ENCODE measurements around the gene BICDL1.
"Not testable (repeated sequence)": the region's sequence is repeated elsewhere in the genome, so short reads cannot be mapped to it uniquely, and the experiment has no call there.

The BICDL1 gene

GRCh38 chr12:119988472-119989360, at the start of gene BICDL1:
Gene BICDL1 (plus strand): TSS chr12:119989236. CDS start chr12:119989869, 633 bp downstream.
- peak; percentile 98 for DNase-seq

- no peak for DNase-seq
Measured at GRCh38 chr12:119940897-119941296, 48.1 kb upstream of the BICDL1 start.

GRCh38 chr12:119942386-119942785, 46.6 kb upstream of the BICDL1 start:
- no peak for DNase-seq

GRCh38 chr12:119946213-119946612, 42.8 kb upstream of the BICDL1 start:
- DNase-seq: no peak

GRCh38 chr12:119949145-119949544, 39.9 kb upstream of the BICDL1 start:
- DNase-seq: no peak

- DNase-seq: no peak
Measured at GRCh38 chr12:119949594-119949993, 39.4 kb upstream of the BICDL1 start.

- no peak for DNase-seq
Measured at GRCh38 chr12:119956047-119956446, 33.0 kb upstream of the BICDL1 start.

- no peak for DNase-seq
Measured at GRCh38 chr12:119957135-119957534, 31.9 kb upstream of the BICDL1 start.

- no peak for DNase-seq
Measured at GRCh38 chr12:119959435-119959834, 29.6 kb upstream of the BICDL1 start.

GRCh38 chr12:119964123-119964522, 24.9 kb upstream of the BICDL1 start:
- no peak for DNase-seq

GRCh38 chr12:119964929-119965328, 24.1 kb upstream of the BICDL1 start:
- DNase-seq: no peak

- DNase-seq: no peak
Measured at GRCh38 chr12:119980242-119980641, 8.8 kb upstream of the BICDL1 start.

- DNase-seq: not testable (repeated sequence)
Measured at GRCh38 chr12:119980702-119981101, 8.3 kb upstream of the BICDL1 start.

- no peak for DNase-seq
Measured at GRCh38 chr12:119989361-119989730, 310 bp downstream of the BICDL1 start.

- DNase-seq: peak; percentile 78
Measured at GRCh38 chr12:119989731-119990381, 820 bp downstream of the BICDL1 start.

GRCh38 chr12:119990382-119990874, 1.4 kb downstream of the BICDL1 start:
- no peak for DNase-seq

GRCh38 chr12:119992129-119992705, 3.2 kb downstream of the BICDL1 start:
- no peak for DNase-seq

- no peak for DNase-seq
Measured at GRCh38 chr12:119994892-119995658, 6.0 kb downstream of the BICDL1 start.

- DNase-seq: no peak
Measured at GRCh38 chr12:119996417-119996816, 7.4 kb downstream of the BICDL1 start.

- no peak for DNase-seq
Measured at GRCh38 chr12:119998471-119999245, 9.6 kb downstream of the BICDL1 start.

- DNase-seq: no peak
Measured at GRCh38 chr12:120000556-120000955, 11.5 kb downstream of the BICDL1 start.
